PC-9 (cell line): ENCODE measurements around the gene CCT5.

ENCODE experiments used
- EZH2 ChIP-seq: fragments of 200-600 bp; sonication (generic); IDR thresholded peaks from 2 replicates; pipeline ENCODE4 v1.8.0; 2017; ENCODE audit warnings: antibody characterized with exemption, low read depth
- TF ChIP-seq, protein P1 (sequence below): fragments of 200-600 bp; sonication (generic); conservative IDR thresholded peaks from 2 replicates; pipeline ENCODE4 v1.6.1; 2017; ENCODE audit warnings: mixed run types, antibody characterized with exemption, mild to moderate bottlenecking, moderate library complexity

DNA sequence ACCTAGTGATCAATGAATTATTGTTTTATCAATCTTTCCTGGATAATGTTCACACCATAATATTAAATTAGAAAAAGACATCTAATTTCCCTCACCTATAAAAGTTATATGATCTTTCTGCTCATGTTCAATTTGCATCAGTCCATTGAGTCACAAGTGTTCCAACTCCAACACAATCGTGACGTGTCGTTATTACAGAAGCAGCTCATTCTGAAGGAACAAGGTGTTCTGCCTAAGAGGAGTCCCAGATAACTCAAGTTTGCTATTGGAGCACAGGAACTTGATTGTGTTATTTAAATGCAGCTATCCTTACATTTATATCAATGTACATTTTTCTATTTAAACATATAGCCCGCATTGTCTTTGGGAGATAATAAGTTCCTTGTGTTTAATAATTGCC lies 31.0 kb upstream of the CCT5 start:
- TF ChIP-seq, protein P1, sequence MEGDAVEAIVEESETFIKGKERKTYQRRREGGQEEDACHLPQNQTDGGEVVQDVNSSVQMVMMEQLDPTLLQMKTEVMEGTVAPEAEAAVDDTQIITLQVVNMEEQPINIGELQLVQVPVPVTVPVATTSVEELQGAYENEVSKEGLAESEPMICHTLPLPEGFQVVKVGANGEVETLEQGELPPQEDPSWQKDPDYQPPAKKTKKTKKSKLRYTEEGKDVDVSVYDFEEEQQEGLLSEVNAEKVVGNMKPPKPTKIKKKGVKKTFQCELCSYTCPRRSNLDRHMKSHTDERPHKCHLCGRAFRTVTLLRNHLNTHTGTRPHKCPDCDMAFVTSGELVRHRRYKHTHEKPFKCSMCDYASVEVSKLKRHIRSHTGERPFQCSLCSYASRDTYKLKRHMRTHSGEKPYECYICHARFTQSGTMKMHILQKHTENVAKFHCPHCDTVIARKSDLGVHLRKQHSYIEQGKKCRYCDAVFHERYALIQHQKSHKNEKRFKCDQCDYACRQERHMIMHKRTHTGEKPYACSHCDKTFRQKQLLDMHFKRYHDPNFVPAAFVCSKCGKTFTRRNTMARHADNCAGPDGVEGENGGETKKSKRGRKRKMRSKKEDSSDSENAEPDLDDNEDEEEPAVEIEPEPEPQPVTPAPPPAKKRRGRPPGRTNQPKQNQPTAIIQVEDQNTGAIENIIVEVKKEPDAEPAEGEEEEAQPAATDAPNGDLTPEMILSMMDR, result no peak
- TF ChIP-seq EZH2, result no peak
